Mononuclear cell (primary cell): ENCODE data around the gene SPCS2. TPM values are rescaled to one million over a fixed set of nuclear protein-coding genes. Genes with fewer than 3 reads are reported as not detected.

Experiments
- total RNA-seq: library from RNA; depleted of rRNA; stranded (reverse); fragments of >200 nt; gene quantifications from one replicate; pipeline ENCODE4 v1.2.3, GENCODE V29; 2012

Gene SPCS2
- total RNA-seq, 1 donor: 33.9 TPM

Other genes with a start within 250 kb of the SPCS2 start
- gene CHRDL2, start 217.8 kb upstream of the SPCS2 start, total RNA-seq: not detected
- 29.5 TPM for gene RNF169, start 200.4 kb upstream of the SPCS2 start, total RNA-seq
- 6.4 TPM for gene XRRA1, start 175 bp upstream of the SPCS2 start, total RNA-seq
- gene NEU3, start 39.7 kb downstream of the SPCS2 start, total RNA-seq: 9.0 TPM
- not detected for gene OR2AT4, start 147.6 kb downstream of the SPCS2 start, total RNA-seq
- not detected for gene SLCO2B1, start 201.8 kb downstream of the SPCS2 start, total RNA-seq